SK-N-SH (cell line): ENCODE measurements around the gene C2orf92.

Experiments
- GABPA ChIP-seq: IDR thresholded peaks from 2 replicates; pipeline ENCODE4 v1.4.0; 2012; ENCODE audit warnings: low read depth, mild to moderate bottlenecking
- TF ChIP-seq, protein P1 (sequence below): fragments of 200-600 bp; sonication (generic); IDR thresholded peaks from 2 replicates; pipeline ENCODE4 v1.6.1; 2017; ENCODE audit warnings: antibody characterized with exemption, mild to moderate bottlenecking, moderate library complexity

DNA sequence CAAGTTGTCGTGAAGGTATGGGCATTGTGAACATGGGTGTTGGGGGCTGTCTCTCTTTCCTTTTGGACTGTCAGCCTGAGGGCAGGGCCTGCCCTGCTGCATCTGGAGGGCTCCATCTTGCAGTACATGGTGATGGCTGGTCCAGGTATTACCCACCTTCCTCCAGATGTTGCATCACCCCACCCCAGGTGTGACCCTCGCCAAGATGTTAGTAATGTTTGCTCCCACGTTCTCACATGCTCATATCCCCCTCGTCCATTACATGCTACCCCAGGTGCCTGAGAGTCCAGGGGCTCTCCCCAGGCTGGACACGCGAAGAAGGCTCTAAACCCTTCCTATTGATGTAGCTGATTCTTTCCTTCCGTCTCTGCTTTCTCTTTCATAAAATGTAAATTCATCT lies 57.8 kb downstream of the C2orf92 start:
- no peak for TF ChIP-seq GABPA
- TF ChIP-seq, protein P1, sequence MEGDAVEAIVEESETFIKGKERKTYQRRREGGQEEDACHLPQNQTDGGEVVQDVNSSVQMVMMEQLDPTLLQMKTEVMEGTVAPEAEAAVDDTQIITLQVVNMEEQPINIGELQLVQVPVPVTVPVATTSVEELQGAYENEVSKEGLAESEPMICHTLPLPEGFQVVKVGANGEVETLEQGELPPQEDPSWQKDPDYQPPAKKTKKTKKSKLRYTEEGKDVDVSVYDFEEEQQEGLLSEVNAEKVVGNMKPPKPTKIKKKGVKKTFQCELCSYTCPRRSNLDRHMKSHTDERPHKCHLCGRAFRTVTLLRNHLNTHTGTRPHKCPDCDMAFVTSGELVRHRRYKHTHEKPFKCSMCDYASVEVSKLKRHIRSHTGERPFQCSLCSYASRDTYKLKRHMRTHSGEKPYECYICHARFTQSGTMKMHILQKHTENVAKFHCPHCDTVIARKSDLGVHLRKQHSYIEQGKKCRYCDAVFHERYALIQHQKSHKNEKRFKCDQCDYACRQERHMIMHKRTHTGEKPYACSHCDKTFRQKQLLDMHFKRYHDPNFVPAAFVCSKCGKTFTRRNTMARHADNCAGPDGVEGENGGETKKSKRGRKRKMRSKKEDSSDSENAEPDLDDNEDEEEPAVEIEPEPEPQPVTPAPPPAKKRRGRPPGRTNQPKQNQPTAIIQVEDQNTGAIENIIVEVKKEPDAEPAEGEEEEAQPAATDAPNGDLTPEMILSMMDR: no peak
